Measurements from ENCODE around the gene POU6F1. TPM values are rescaled to one million over a fixed set of nuclear protein-coding genes. Genes with fewer than 3 reads are reported as not detected.

The POU6F1 gene
- total and polyA plus RNA-seq, 2 experiments from 2014 or later, result 3.4 to 3.8 TPM

- H3K36me3 ChIP-seq, result no peaks in the 10 kb centered on the region
- no peaks in the 10 kb centered on the region for H3K9me3 ChIP-seq (ENCODE audit: low read depth)
- no peak for DNase-seq (ENCODE audit: low read depth in 1 of 2, low spot score in 1 of 2)
- H3K4me1 ChIP-seq (ENCODE audit: low read depth), result no peaks in the 10 kb centered on the region
- H3K27ac ChIP-seq, result no peak overlapping the region
- no peak overlapping the region for H3K4me3 ChIP-seq
- TF ChIP-seq CTCF (IDR thresholded peaks at IDR 0.05; ENCODE audit: low read depth, low read length), result no peak
- H3K27me3 ChIP-seq, result no peaks in the 10 kb centered on the region
Measured at GRCh38 chr12:51254536-51254935, 36.7 kb upstream of the POU6F1 start.

GRCh38 chr12:51253276-51253675 lies 35.4 kb upstream of the POU6F1 start:
- no peaks in the 10 kb centered on the region for H3K9me3 ChIP-seq (ENCODE audit: low read depth)
- H3K27me3 ChIP-seq, result no peaks in the 10 kb centered on the region
- H3K4me1 ChIP-seq (ENCODE audit: low read depth), result no peaks in the 10 kb centered on the region
- no peak for TF ChIP-seq CTCF (IDR thresholded peaks at IDR 0.05; ENCODE audit: low read depth, low read length)
- H3K27ac ChIP-seq, result no peak overlapping the region
- H3K4me3 ChIP-seq, result no peak overlapping the region
- H3K36me3 ChIP-seq, result no peaks in the 10 kb centered on the region
- no peak for DNase-seq (ENCODE audit: low read depth in 1 of 2, low spot score in 1 of 2)

GRCh38 chr12:51247523-51248206 lies 29.8 kb upstream of the POU6F1 start:
- DNase-seq (ENCODE audit: low read depth in 1 of 2, low spot score in 1 of 2), result no peak
- no peaks in the 10 kb centered on the region for H3K27me3 ChIP-seq
- no peaks in the 10 kb centered on the region for H3K9me3 ChIP-seq (ENCODE audit: low read depth)
- TF ChIP-seq CTCF (IDR thresholded peaks at IDR 0.05; ENCODE audit: low read depth, low read length), result no peak
- H3K27ac ChIP-seq, result peak overlapping the region; percentile 53
- H3K36me3 ChIP-seq, result no peaks in the 10 kb centered on the region
- no peak overlapping the region for H3K4me3 ChIP-seq
- peaks cover 10% of the 10 kb centered on the region for H3K4me1 ChIP-seq (ENCODE audit: low read depth)

GRCh38 chr12:51246254-51246853 lies 28.5 kb upstream of the POU6F1 start:
- Histone ChIP-seq H3K4me3 (no peak overlapping the region), H3K9me3 (ENCODE audit: low read depth) (no peaks in the 10 kb centered on the region), H3K27ac (no peak overlapping the region), H3K27me3 (no peaks in the 10 kb centered on the region), H3K36me3 (peaks cover 3% of the 10 kb centered on the region), H3K4me1 (ENCODE audit: low read depth) (peaks cover 10% of the 10 kb centered on the region)
- peak in 1 of 2 donors; percentile 90 for DNase-seq (ENCODE audit: low read depth in 1 of 2, low spot score in 1 of 2)
- peak; percentile 19 for TF ChIP-seq CTCF (IDR thresholded peaks at IDR 0.05; ENCODE audit: low read depth, low read length)

GRCh38 chr12:51245476-51246253 lies 27.8 kb upstream of the POU6F1 start:
- Histone ChIP-seq H3K4me1 (ENCODE audit: low read depth) (peaks cover 10% of the 10 kb centered on the region), H3K27ac (no peak overlapping the region), H3K36me3 (peaks cover 10% of the 10 kb centered on the region), H3K4me3 (no peak overlapping the region), H3K27me3 (no peaks in the 10 kb centered on the region), H3K9me3 (ENCODE audit: low read depth) (no peaks in the 10 kb centered on the region)
- no peak for DNase-seq (ENCODE audit: low read depth in 1 of 2, low spot score in 1 of 2)
- no peak for TF ChIP-seq CTCF (IDR thresholded peaks at IDR 0.05; ENCODE audit: low read depth, low read length)

All from cardiac muscle cell (in vitro differentiated cells and primary cell).